ENCODE data around the gene HNMT.

The HNMT gene

GRCh38 chr2:138013639-138014038 lies 49.4 kb downstream of the HNMT start:
- no peak for ATAC-seq
- TF ChIP-seq TCF4 (CRISPR knock-in tag; IDR thresholded peaks at IDR 0.05; ENCODE audit: borderline replicate concordance) (no peak), ESRRG (CRISPR knock-in tag; IDR thresholded peaks at IDR 0.05) (no peak), ISL1 (CRISPR knock-in tag; IDR thresholded peaks at IDR 0.05) (no peak), ZFP30 (CRISPR knock-in tag; IDR thresholded peaks at IDR 0.05) (no peak), BACH2 (CRISPR knock-in tag; IDR thresholded peaks at IDR 0.05; ENCODE audit: borderline replicate concordance) (no peak), PATZ1 (CRISPR knock-in tag; IDR thresholded peaks at IDR 0.05; ENCODE audit: borderline replicate concordance) (no peak), PPARA (CRISPR knock-in tag; IDR thresholded peaks at IDR 0.05; ENCODE audit: borderline replicate concordance) (no peak), TSHZ2 (CRISPR knock-in tag; IDR thresholded peaks at IDR 0.05) (no peak), OSR1 (CRISPR knock-in tag; IDR thresholded peaks at IDR 0.05) (no peak), CSDC2 (CRISPR knock-in tag; IDR thresholded peaks at IDR 0.05) (no peak), ZC3H10 (CRISPR knock-in tag; IDR thresholded peaks at IDR 0.05) (no peak), ARNTL (CRISPR knock-in tag; IDR thresholded peaks at IDR 0.05; ENCODE audit: borderline replicate concordance, low read depth) (no peak), CSRNP3 (CRISPR knock-in tag; IDR thresholded peaks at IDR 0.05) (no peak), CREB5 (CRISPR knock-in tag; IDR thresholded peaks at IDR 0.05; ENCODE audit: low read depth) (no peak)

GRCh38 chr2:138015494-138015893 lies 51.2 kb downstream of the HNMT start:
- TF ChIP-seq ZFP3 (CRISPR knock-in tag; IDR thresholded peaks at IDR 0.05) (no peak), PPARA (CRISPR knock-in tag; IDR thresholded peaks at IDR 0.05; ENCODE audit: borderline replicate concordance) (no peak), ZNF8 (CRISPR knock-in tag; IDR thresholded peaks at IDR 0.05) (no peak), ESRRG (CRISPR knock-in tag; IDR thresholded peaks at IDR 0.05) (no peak), BACH2 (CRISPR knock-in tag; IDR thresholded peaks at IDR 0.05; ENCODE audit: borderline replicate concordance) (no peak), OSR1 (CRISPR knock-in tag; IDR thresholded peaks at IDR 0.05) (no peak), TCF4 (CRISPR knock-in tag; IDR thresholded peaks at IDR 0.05; ENCODE audit: borderline replicate concordance) (no peak), ARNTL (CRISPR knock-in tag; IDR thresholded peaks at IDR 0.05; ENCODE audit: borderline replicate concordance, low read depth) (no peak), CREB5 (CRISPR knock-in tag; IDR thresholded peaks at IDR 0.05; ENCODE audit: low read depth) (no peak), TSHZ2 (CRISPR knock-in tag; IDR thresholded peaks at IDR 0.05) (no peak), ZNF565 (CRISPR knock-in tag; conservative IDR thresholded peaks at IDR 0.05; ENCODE audit: low read depth) (no peak), CSRNP3 (CRISPR knock-in tag; IDR thresholded peaks at IDR 0.05) (no peak), ZNF70 (CRISPR knock-in tag; IDR thresholded peaks at IDR 0.05) (no peak), ISL1 (CRISPR knock-in tag; IDR thresholded peaks at IDR 0.05) (no peak)
- ATAC-seq: no peak

Measured in SK-N-SH treated with all-trans-retinoic acid at 6 μM for 48 hours (cell line).